ENCODE data around the gene PDZD7.
A peak's percentile ranks its signal among the peaks of the same experiment; 100 is the strongest.

The PDZD7 gene

GRCh38 chr10:101021692-101022251, 9.2 kb downstream of the PDZD7 start:
- Histone ChIP-seq H3K4me2 (ENCODE audit: low read length) (no peak overlapping the region), H3K27me3 (ENCODE audit: control insufficient read depth, insufficient read depth, low read length) (no peaks in the 10 kb centered on the region), H3K9me3 (replicated peaks; ENCODE audit: low read length) (no peaks in the 10 kb centered on the region), H3K36me3 (ENCODE audit: insufficient read depth, low read length) (no peaks in the 10 kb centered on the region), H3K4me3 (ENCODE audit: low read length) (no peak overlapping the region), H3K4me1 (ENCODE audit: control insufficient read depth, insufficient read depth, low read length) (peaks cover 4% of the 10 kb centered on the region), H3K9ac (ENCODE audit: low read depth, low read length) (no peak overlapping the region)

- Histone ChIP-seq H3K4me1 (ENCODE audit: control insufficient read depth, insufficient read depth, low read length) (peaks cover 4% of the 10 kb centered on the region), H3K36me3 (ENCODE audit: insufficient read depth, low read length) (no peaks in the 10 kb centered on the region), H3K27me3 (ENCODE audit: control insufficient read depth, insufficient read depth, low read length) (no peaks in the 10 kb centered on the region)
Observed at GRCh38 chr10:101021239-101021638, 9.7 kb downstream of the PDZD7 start.

GRCh38 chr10:101020427-101021075, 10.4 kb downstream of the PDZD7 start:
- no peaks in the 10 kb centered on the region for H3K9me3 ChIP-seq (replicated peaks; ENCODE audit: low read length)
- no peak overlapping the region for H3K4me2 ChIP-seq (ENCODE audit: low read length)
- peaks cover 7% of the 10 kb centered on the region for H3K4me1 ChIP-seq (ENCODE audit: control insufficient read depth, insufficient read depth, low read length)
- H3K4me3 ChIP-seq (ENCODE audit: low read length), result no peak overlapping the region
- no peaks in the 10 kb centered on the region for H3K27me3 ChIP-seq (ENCODE audit: control insufficient read depth, insufficient read depth, low read length)
- no peak overlapping the region for H3K9ac ChIP-seq (ENCODE audit: low read depth, low read length)
- no peaks in the 10 kb centered on the region for H3K36me3 ChIP-seq (ENCODE audit: insufficient read depth, low read length)

More at GRCh38 chr10:101021239-101021638, 9.7 kb downstream of the PDZD7 start:
- Histone ChIP-seq H3K9ac (ENCODE audit: low read depth, low read length) (no peak overlapping the region), H3K4me2 (ENCODE audit: low read length) (no peak overlapping the region), H3K9me3 (replicated peaks; ENCODE audit: low read length) (no peaks in the 10 kb centered on the region), H3K4me3 (ENCODE audit: low read length) (no peak overlapping the region)

- H3K4me1 ChIP-seq (ENCODE audit: control insufficient read depth, insufficient read depth, low read length), result peaks cover 18% of the 10 kb centered on the region
Observed at GRCh38 chr10:101019440-101019703, 11.6 kb downstream of the PDZD7 start.

GRCh38 chr10:101018600-101019439, 12.1 kb downstream of the PDZD7 start:
- Histone ChIP-seq H3K27me3 (ENCODE audit: control insufficient read depth, insufficient read depth, low read length) (no peaks in the 10 kb centered on the region), H3K9me3 (replicated peaks; ENCODE audit: low read length) (no peaks in the 10 kb centered on the region), H3K4me1 (ENCODE audit: control insufficient read depth, insufficient read depth, low read length) (peaks cover 23% of the 10 kb centered on the region), H3K4me3 (ENCODE audit: low read length) (no peak overlapping the region), H3K4me2 (ENCODE audit: low read length) (peak overlapping the region; percentile 27), H3K36me3 (ENCODE audit: insufficient read depth, low read length) (no peaks in the 10 kb centered on the region), H3K9ac (ENCODE audit: low read depth, low read length) (no peak overlapping the region)

More at GRCh38 chr10:101019440-101019703, 11.6 kb downstream of the PDZD7 start:
- no peaks in the 10 kb centered on the region for H3K9me3 ChIP-seq (replicated peaks; ENCODE audit: low read length)
- H3K4me3 ChIP-seq (ENCODE audit: low read length), result no peak overlapping the region
- H3K27me3 ChIP-seq (ENCODE audit: control insufficient read depth, insufficient read depth, low read length), result no peaks in the 10 kb centered on the region
- H3K4me2 ChIP-seq (ENCODE audit: low read length), result no peak overlapping the region
- no peak overlapping the region for H3K9ac ChIP-seq (ENCODE audit: low read depth, low read length)
- H3K36me3 ChIP-seq (ENCODE audit: insufficient read depth, low read length), result no peaks in the 10 kb centered on the region

GRCh38 chr10:101018118-101018599, 12.8 kb downstream of the PDZD7 start:
- no peak overlapping the region for H3K4me3 ChIP-seq (ENCODE audit: low read length)
- H3K4me1 ChIP-seq (ENCODE audit: control insufficient read depth, insufficient read depth, low read length), result peaks cover 29% of the 10 kb centered on the region
- no peaks in the 10 kb centered on the region for H3K36me3 ChIP-seq (ENCODE audit: insufficient read depth, low read length)
- H3K9ac ChIP-seq (ENCODE audit: low read depth, low read length), result no peak overlapping the region
- H3K27me3 ChIP-seq (ENCODE audit: control insufficient read depth, insufficient read depth, low read length), result no peaks in the 10 kb centered on the region
- H3K4me2 ChIP-seq (ENCODE audit: low read length), result no peak overlapping the region
- H3K9me3 ChIP-seq (replicated peaks; ENCODE audit: low read length), result no peaks in the 10 kb centered on the region

GRCh38 chr10:101016814-101017213, 14.1 kb downstream of the PDZD7 start:
- Histone ChIP-seq H3K27me3 (ENCODE audit: control insufficient read depth, insufficient read depth, low read length) (no peaks in the 10 kb centered on the region), H3K4me3 (ENCODE audit: low read length) (no peak overlapping the region), H3K9ac (ENCODE audit: low read depth, low read length) (no peak overlapping the region), H3K9me3 (replicated peaks; ENCODE audit: low read length) (no peaks in the 10 kb centered on the region), H3K4me1 (ENCODE audit: control insufficient read depth, insufficient read depth, low read length) (peaks cover 35% of the 10 kb centered on the region), H3K36me3 (ENCODE audit: insufficient read depth, low read length) (no peaks in the 10 kb centered on the region), H3K4me2 (ENCODE audit: low read length) (no peak overlapping the region)

GRCh38 chr10:101015582-101015973, 15.4 kb downstream of the PDZD7 start:
- Histone ChIP-seq H3K4me2 (ENCODE audit: low read length) (no peak overlapping the region), H3K27me3 (ENCODE audit: control insufficient read depth, insufficient read depth, low read length) (no peaks in the 10 kb centered on the region), H3K4me1 (ENCODE audit: control insufficient read depth, insufficient read depth, low read length) (peaks cover 35% of the 10 kb centered on the region), H3K9me3 (replicated peaks; ENCODE audit: low read length) (no peaks in the 10 kb centered on the region), H3K9ac (ENCODE audit: low read depth, low read length) (no peak overlapping the region), H3K4me3 (ENCODE audit: low read length) (no peak overlapping the region), H3K36me3 (ENCODE audit: insufficient read depth, low read length) (no peaks in the 10 kb centered on the region)

GRCh38 chr10:101014966-101015581, 15.9 kb downstream of the PDZD7 start:
- Histone ChIP-seq H3K4me2 (ENCODE audit: low read length) (peak overlapping the region; percentile 28), H3K4me3 (ENCODE audit: low read length) (no peak overlapping the region), H3K9me3 (replicated peaks; ENCODE audit: low read length) (no peaks in the 10 kb centered on the region), H3K4me1 (ENCODE audit: control insufficient read depth, insufficient read depth, low read length) (peaks cover 35% of the 10 kb centered on the region), H3K27me3 (ENCODE audit: control insufficient read depth, insufficient read depth, low read length) (no peaks in the 10 kb centered on the region), H3K9ac (ENCODE audit: low read depth, low read length) (no peak overlapping the region), H3K36me3 (ENCODE audit: insufficient read depth, low read length) (no peaks in the 10 kb centered on the region)

GRCh38 chr10:101014230-101014884, 16.6 kb downstream of the PDZD7 start:
- no peaks in the 10 kb centered on the region for H3K27me3 ChIP-seq (ENCODE audit: control insufficient read depth, insufficient read depth, low read length)
- H3K36me3 ChIP-seq (ENCODE audit: insufficient read depth, low read length), result no peaks in the 10 kb centered on the region
- peak overlapping the region; percentile 28 for H3K4me2 ChIP-seq (ENCODE audit: low read length)
- no peak overlapping the region for H3K9ac ChIP-seq (ENCODE audit: low read depth, low read length)
- peaks cover 35% of the 10 kb centered on the region for H3K4me1 ChIP-seq (ENCODE audit: control insufficient read depth, insufficient read depth, low read length)
- no peaks in the 10 kb centered on the region for H3K9me3 ChIP-seq (replicated peaks; ENCODE audit: low read length)
- no peak overlapping the region for H3K4me3 ChIP-seq (ENCODE audit: low read length)

- Histone ChIP-seq H3K9me3 (replicated peaks; ENCODE audit: low read length) (no peaks in the 10 kb centered on the region), H3K4me3 (ENCODE audit: low read length) (no peak overlapping the region), H3K4me1 (ENCODE audit: control insufficient read depth, insufficient read depth, low read length) (peaks cover 32% of the 10 kb centered on the region), H3K27me3 (ENCODE audit: control insufficient read depth, insufficient read depth, low read length) (no peaks in the 10 kb centered on the region), H3K9ac (ENCODE audit: low read depth, low read length) (no peak overlapping the region), H3K36me3 (ENCODE audit: insufficient read depth, low read length) (no peaks in the 10 kb centered on the region), H3K4me2 (ENCODE audit: low read length) (peak overlapping the region; percentile 65)
Observed at GRCh38 chr10:101013365-101013825, 17.5 kb downstream of the PDZD7 start.
